ENCODE results near the gene MREG.
"Not testable (repeated sequence)": the region's sequence is repeated elsewhere in the genome, so short reads cannot be mapped to it uniquely, and the experiment has no call there.

The MREG gene

DNA sequence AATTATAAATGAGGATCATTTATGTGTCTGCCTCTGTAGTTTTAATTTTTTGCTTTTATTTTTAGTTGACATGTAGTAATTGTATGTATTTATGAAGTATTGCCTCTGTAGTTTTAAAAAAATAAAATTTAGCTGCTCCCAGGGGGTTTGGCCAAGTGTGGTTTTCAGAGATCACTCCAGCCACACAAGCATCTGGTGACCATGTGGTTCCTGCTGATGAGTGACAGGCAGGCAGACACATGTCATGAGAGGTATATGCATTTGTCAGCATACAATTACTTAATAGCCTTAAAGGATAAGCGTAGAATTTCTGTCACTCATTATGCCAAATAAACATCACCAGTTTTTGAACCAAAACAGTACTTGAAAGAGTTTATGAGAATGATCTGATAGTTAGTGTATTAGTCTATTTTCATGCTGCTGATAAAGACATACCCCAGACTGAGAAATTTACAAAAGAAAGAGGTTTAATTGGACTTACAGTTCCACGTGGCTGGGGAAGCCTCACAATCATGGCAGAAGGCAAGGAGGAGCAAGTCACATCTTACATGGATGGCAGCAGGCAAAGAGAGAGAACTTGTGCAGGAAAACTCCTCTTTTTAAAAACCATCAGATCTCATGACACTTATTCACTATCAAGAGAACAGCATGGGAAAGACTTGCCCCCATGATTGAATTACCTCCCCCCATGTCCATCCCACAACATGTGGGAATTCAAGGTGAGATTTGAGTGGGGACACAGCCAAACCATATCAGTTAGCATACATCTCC is 29.6 kb downstream of the MREG start:
- no peak for DNase-seq

DNA sequence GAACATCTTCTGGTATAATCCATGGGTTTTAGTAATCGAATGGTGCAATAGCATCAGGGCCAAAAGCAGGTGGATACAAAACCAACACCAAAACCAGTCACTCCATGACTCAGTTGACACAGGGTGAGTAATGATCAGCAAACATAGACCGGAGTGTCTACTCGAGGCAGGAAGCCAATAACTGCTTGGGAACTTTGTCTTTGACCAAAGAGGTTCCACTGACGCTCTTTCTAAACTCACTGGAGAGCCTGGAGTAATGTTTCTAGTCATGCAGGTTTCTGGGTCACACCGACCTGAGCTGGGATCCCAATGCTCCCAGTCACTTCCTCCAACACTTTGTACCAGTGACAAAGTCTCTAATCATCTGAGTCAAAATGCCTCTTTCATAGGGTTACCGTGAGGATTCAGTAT is 30.9 kb downstream of the MREG start:
- DNase-seq = no peak

DNA sequence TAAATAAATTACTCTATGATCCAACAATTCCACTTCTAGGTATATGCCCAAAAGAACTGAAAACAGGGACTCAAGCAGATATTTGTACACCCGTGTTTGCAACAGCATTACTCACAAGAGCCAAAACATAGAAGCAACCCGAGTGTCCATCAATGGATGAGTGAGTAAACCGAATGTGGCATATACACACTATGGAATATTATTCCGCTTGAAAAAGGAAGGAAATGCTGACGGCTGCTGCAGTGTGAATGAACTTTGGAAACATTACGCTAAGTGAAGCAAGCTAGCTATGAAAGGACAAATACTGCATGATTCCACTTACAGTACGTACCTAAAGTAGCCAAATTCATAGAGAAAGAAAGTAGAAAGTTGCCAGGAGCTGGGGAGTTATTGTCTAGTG is 32.2 kb downstream of the MREG start:
- DNase-seq = no peak

- DNase-seq = no peak
Observed at GRCh38 chr2:215979620-215980019, 33.7 kb downstream of the MREG start.

GRCh38 chr2:215974700-215975429 is 38.5 kb downstream of the MREG start:
- no peak for DNase-seq

- DNase-seq = no peak
Observed at GRCh38 chr2:215973954-215974699, 39.2 kb downstream of the MREG start.

GRCh38 chr2:215973145-215973792 is 40.1 kb downstream of the MREG start:
- no peak for DNase-seq

GRCh38 chr2:215971671-215972070 is 41.7 kb downstream of the MREG start:
- no peak for DNase-seq

GRCh38 chr2:215970894-215971293 is 42.5 kb downstream of the MREG start:
- DNase-seq = not testable (repeated sequence)

DNA sequence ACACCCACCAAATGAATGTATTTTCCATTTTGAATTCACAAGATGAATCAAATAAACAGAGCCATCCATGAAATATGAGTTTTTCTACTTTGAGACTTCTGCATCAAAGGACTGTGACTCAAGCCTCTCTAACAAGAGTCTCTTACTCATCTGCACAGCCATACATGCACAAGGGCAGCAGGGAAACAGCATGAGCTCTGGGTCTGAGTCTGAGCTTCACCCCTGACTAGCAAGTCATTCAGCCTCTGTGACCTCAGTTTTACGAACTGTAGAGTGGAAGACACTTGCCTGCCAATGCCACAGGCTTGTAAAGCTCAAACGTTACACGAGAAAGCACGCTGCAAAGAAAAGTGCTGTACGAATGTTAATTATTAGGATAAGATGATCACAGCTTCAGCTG is 42.9 kb downstream of the MREG start:
- DNase-seq = no peak

- DNase-seq = no peak
Observed at GRCh38 chr2:215969131-215969841, 44.1 kb downstream of the MREG start.

DNA sequence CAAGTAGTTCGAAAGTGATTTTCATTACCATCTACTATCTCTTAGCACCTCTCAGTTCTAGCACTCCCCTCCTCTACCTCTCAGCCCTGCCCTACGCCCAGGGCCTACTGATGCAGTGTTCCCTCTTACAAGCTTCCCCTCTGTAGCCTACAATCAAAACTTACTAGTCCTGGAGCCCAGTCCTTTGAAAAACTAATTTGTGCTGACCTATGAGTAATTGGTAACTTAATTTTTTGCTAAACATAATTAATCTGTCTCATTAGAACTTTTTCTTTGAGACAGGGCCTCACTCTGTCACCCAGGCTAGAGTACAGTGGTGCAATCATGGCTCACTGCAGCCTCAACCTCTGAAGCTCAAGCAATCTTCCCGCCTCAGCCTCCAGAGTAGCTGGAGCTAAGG is 44.9 kb downstream of the MREG start:
- no peak for DNase-seq

DNA sequence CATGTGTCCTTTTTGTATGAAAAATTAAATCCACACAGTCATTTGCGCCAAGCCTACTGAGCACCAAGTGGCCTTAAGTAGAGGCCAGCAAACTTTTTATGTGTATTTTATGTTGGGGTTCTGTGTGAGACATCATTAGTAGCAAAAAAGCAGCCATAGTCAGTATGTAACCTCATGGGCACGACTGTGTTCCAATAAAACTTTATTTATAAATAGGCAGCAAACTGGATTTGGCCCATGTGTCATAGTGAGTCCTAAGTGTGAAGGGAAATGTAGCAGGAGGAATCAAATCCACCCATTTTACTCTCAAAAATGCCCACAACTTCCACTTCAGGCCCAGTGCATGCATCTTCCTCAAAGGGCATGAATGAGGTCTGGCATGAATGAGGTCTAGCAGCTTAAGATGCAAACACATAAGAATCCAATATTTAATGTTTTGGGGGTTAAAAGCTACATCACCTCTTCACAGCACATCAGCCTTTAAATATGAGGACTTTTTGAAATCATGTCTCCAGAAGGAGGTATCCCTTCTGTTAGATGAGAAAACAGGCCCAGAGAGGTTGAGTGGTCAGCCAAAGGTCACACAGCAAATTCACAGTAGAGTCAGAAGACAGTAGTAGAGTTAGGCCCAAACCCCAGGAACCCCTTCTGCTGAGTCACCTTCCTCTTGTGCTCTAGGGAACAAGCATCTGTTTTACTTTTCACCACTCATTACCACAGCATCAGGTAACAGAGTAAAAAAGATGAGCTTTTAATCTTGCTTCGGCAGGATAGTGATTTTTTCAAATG is 45.6 kb downstream of the MREG start:
- DNase-seq = no peak

DNA sequence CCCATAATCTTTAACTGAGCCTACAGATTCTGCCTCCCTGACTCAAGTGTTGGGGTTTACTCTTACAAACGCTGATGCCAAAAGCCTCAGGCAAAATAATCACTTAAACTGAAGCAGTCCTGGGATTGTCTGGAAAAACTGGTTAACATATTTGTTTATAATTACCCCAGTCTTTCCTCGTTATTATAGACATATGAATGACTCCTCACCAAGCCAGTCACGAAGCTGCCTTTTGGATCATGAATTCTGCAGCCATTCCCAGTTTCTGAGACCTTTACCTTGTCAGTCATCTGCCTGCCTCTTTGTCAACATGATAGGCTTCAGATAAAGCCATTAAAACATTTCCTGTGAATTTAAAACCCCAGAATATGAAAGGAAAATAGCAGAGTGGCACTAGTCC is 46.4 kb downstream of the MREG start:
- DNase-seq = no peak

DNA sequence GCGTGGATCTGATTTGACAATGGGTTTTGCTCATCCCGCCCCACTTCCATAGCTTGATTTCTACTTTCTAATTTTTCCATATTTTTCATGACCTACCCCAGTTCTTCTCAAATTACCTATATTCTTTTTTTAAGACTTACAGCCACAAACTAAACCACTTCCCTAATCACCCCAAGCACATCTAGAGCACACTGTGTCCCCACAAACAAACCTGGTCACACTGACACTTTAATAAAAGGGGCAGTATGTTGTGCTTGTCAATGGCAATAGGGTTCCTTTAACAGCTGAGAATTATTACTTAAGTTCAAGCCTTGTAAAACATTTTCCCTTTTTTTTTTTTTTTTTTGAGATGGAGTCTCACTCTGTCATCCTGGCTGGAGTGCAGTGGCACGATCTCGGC is 47.1 kb downstream of the MREG start:
- no peak for DNase-seq

DNA sequence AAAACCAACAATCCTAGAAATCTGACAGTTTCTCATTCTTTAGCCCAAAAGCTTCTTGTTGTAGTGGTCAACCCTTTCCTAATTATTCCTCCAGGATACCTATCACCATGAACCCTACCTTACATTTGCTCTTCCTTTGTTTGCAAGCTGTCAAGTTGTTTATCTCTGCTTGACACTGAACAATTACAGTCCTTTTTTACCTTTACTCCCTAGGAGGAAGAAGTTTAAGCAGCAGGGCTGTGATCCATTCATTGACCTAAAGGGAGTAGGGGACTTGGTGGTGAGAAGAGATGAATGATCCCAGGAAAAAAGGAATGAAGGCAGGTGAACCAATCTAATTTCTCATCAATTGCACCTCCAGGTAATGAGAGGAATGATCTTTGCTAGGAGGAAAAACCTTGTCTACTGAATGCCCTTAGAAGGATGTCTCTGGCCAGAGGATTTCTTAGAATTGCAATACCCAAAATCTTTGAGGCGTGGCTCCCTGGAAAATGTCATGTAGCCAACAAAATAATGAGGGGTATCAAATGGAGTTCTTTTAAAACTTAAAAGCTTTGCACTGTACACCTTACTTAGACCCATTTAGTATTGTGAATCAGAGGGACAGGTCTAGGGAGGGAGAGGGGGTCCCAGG is 47.7 kb downstream of the MREG start:
- DNase-seq = no peak

DNA sequence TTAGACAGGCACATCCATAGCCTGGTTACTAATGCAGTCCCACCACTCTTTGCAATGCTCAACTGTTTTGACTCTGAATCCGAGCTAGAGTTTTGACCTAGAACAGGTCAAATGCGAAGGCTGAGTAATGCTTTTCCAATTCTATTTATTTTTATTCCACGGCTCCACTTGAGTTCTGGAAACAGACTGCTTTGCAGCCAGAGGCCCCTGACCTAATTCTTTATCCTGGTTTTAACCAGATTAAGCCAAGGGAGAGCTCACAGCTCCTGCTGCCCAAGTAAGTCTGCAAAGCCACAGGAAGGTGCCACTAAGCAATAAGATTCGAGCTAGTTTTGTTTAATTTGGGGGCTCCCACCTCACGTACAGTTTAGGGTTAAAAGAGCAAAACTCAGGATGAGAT is 51.4 kb downstream of the MREG start:
- DNase-seq = no peak

DNA sequence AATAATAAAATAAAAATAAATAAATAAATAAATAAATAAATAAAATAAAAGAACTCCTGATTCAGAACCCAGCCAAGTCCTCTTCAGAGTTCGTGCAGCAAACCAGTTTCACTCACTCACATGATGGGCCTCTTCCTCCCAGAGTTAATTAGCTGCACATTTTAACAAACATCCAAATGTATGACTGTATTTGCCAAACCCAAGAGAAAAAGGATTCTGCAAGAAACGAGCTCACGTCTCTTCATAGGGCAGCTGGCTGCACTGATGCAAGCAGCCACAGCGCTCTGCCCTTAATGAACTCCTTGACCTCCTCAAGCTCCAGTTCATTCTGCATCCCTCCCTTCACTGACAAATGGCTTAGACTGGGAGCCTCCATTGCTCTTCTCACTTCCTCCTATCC is 55.1 kb downstream of the MREG start:
- DNase-seq = no peak

- DNase-seq = not testable (repeated sequence)
Observed at GRCh38 chr2:215957354-215958122, 55.8 kb downstream of the MREG start.

GRCh38 chr2:215952860-215953637 is 60.3 kb downstream of the MREG start:
- DNase-seq = no peak

All from GF-D8 (cell line).